ENCODE measurements around the gene ALOX5AP.

ALOX5AP gene

DNA sequence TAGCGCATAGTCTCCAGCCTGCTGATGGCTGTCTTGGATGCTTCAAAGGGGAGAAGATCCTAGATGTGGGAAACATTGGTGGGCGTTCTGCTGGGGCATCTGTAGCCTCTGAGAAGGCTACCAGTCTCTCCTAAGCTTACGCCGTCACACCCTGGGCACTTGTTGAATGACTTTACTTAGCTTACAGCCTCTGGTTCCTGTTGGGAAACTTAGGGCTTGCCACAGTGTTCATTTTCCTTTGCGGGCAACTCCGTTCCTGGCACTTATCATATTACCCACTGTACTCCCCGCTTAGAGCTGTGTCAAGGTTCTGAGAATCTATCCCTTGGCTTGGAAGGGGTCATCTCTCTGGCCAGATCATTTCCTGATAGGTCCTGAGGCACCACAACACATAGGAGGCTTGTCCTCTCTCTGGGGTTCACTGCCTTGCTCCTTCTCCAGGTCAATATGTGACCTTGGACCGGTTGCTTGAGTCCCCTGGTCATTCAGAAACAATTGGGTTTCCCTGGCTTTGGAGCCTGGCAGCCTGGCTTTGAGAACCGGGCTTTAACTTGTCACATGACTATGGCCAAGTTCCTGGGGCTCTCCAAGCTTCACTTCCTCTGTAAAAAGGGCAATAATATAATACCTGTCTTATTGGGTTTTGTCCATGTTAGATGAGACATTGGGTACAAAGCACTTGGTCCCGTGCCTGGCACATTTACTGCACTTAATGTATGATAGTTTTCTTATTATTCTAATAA lies 20.5 kb upstream of the ALOX5AP start:
- no peak for DNase-seq

DNA sequence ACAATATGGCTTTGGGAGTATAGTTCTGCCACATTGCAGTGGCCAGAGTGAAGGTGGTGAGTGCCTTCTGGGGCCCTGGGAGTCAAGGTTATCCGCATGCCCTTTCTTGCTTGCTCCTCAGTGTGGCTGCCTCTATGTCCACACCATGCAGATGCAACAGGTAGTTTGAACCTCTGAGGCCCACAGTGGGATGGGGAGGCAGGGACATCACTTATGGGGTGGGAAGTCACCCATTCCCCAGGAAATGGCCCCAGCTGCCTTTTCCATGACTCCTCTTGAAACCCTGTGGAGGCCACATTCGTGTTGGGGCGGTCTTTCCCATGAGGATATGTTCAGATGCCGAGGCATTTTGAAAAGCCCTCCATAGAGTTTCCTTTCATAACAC lies 20.0 kb upstream of the ALOX5AP start:
- no peak for DNase-seq

- no peak for DNase-seq
These were observed 19.5 kb upstream of the ALOX5AP start for GRCh38 chr13:30715837-30716236.

- no peak for DNase-seq
These were observed 16.4 kb upstream of the ALOX5AP start for GRCh38 chr13:30718661-30719524.

GRCh38 chr13:30719525-30719914 lies 15.8 kb upstream of the ALOX5AP start:
- DNase-seq = no peak

DNA sequence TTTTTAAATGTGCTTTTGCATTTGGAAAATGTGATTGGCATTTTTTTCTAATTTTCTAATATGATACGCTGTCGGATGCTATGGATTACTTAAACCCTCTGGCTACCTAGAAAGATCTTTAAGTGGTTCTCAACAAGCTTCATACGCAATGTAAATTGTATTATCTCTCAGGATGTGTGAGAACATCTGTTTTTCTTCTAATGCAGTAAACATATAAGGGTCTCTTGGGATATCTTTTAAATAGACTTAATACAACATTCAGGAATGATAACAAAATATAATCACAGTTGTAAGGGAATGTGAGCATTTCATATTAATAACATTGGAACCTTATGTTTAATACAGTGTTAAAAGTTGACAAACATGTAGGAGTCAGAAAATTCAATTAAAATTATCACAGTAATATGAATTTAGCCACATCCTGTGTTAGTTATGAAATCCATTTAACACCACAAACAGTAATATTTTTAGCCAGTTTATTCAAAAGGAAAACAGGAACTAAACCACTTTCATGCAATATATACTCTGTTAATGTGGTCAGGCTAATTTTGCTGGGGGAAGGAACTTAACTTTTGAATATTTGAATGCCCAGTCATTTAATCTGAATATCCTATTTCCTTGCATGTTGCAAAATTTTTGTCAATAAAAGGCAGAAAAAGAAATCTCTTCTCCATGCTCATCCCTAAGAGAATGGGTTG lies 15.0 kb upstream of the ALOX5AP start:
- DNase-seq = peak in 1 of 5 experiments; percentile 48

DNA sequence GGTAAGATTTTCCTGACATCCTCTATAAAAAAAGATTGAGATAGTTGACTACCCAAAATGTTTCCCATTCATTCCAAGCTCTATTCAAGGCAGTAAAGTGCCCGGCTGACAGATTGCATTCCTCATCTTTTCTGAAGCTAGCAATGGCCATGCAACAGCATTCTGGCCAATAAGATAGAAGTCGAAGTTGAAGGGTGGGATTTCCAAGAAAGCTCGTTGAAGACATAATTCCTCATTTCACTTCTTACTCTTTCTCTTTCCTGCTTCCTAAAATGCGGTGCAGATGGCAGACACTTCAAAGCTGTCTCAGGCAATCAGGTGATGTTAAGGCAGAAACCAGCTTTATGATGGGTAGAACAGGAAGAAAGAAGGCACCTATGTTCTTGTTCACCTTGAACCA lies 13.4 kb upstream of the ALOX5AP start:
- no peak for DNase-seq

- DNase-seq = no peak
These were observed 13.0 kb upstream of the ALOX5AP start for GRCh38 chr13:30722361-30722760.

DNA sequence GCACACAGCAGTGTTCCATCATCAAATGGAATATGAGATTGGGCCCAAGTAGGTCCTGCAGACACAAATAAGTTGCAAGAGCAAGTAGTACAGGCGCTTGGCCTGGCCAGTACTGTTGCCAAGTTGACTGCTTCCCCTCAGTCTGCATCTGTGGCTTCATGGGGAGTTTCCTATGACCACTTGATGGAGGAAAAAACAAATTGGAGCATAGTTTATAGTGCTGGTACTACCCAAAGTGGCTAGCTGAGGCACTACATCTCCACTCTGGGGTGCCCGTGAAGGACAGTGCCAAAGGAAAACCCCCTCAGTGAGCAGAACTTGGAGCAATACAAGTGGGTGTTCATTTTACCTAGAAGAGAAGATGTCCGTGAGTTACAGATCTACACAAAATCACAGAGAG lies 10.6 kb upstream of the ALOX5AP start:
- no peak for DNase-seq

GRCh38 chr13:30725326-30726085 lies 9.8 kb upstream of the ALOX5AP start:
- no peak for DNase-seq

DNA sequence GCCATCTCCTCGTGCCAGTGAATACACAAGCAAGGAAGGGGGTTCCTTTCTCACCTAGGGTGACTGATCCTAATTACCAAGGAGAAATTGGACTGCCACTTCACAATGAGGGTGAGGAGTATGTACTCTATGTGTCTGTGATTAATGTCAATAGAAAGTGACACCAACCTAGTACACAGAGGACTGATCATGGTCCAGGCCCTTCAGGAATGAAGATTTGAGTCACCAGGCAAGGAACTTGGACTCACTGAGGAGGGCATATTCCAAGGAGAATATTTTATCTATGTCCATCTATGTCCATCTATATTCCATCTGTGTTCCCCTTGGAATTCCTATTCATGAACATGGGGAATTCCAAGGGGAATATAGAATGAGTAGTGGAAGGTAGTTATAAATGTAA lies 9.2 kb upstream of the ALOX5AP start:
- DNase-seq = no peak

GRCh38 chr13:30727491-30728355 lies 7.6 kb upstream of the ALOX5AP start:
- DNase-seq = no peak

- DNase-seq = no peak
These were observed 5.5 kb upstream of the ALOX5AP start for GRCh38 chr13:30729801-30730200.

- no peak for DNase-seq
These were observed 4.8 kb upstream of the ALOX5AP start for GRCh38 chr13:30730526-30730925.

DNA sequence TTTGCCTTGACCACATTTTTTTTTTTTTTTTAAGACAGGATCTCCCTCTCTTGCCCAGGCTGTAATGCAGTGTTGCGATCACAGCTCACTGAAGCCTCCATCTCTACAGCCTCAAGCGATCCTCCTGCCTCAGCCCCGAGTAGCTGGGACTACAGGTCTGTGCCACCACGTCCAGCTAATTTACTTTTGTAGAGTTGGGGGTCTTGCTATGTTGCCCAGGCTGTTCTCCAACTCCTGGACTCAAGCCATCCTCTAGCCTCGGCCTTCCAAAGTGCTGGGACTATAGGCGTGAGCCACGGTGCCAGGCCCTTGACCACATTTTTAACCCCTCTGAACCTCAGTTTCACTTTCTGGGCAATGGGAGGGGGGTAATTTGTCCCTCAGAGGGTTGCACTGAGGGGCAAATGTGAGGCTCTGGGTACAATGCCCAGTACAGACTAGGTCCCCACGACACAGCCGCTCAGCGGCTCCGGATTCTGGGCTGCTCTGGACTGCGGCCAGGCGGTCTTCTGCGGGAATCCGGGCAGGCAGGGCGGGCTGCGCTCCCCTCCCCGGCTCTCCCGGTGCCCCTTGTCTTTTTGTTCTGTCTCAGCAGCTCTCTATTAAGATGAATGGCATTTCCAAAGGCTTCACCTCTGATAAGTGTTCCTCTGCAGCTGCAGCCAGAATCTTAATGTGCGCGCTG lies 3.8 kb upstream of the ALOX5AP start:
- no peak for DNase-seq

- no peak for DNase-seq
These were observed 3.3 kb upstream of the ALOX5AP start for GRCh38 chr13:30732046-30732390.

GRCh38 chr13:30734439-30734838 lies 904 bp upstream of the ALOX5AP start:
- DNase-seq = no peak

DNA sequence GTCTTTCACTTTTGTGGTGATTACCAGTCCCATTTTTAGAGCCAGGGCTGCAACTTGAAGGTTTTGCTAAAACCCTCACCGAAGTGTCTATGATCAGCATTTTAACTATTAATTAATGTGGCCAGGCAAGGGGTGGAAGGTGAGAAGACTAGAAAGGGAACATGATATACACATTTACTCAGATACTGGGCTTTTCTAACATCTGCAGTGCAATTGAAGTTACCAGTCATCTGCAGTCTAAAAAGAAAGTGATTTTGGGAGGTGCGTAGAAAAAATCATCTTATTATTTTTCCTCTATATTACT lies 481 bp downstream of the ALOX5AP start:
- DNase-seq = no peak

DNA sequence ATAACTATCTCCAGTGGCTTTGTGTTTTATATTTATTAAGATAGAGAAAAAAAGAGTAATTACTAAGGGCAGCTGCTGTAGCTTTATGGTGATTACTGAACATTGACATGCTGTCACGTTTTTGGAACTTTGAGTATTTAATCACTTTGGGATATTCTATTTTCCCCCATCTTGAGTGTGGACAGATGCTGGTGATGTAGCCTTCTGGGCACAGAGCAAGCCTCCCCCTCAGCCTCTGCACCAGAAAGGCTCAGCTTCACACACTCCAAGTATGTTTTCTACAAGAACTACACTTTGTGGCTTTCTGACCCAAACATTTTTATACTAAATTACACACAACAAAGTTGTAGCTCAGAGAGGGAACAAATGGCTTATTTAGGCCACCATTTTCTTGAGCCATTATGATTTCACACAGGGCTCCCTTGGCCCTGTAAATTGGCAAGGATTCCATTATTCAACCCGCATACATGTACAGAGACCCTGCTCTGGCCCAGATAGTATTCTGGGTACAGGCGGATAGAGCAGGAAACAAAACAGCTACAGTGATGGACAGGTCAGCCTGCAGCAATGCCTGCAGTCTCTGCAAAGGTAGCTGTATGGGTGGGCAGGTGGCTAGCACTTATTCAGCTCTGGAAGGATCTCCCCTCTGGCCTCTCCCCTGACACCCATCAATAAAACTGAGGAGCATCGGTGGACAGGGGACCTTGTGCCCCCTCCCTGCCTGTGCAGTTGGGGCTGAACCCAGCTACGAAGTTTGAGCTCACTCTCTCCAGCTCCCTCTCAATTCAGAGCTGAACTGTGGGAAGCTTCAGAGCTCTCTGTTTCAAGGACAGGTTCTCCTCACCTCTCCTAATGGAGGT lies 1.3 kb downstream of the ALOX5AP start:
- peak in 1 of 5 experiments; percentile 49 for DNase-seq

Measured in T-helper 2 cell (primary cell).